Activated T-cell treated with anti-CD3 and anti-CD28 coated beads for 48 hours (primary cell): ENCODE data around the gene ATXN10.

Experiments
- DNase-seq: peaks from one replicate; pipeline ENCODE4 v3.0.0-alpha.2; 2020; ENCODE audit warnings: low read depth

Gene ATXN10

GRCh38 chr22:45878901-45879551 lies 207.4 kb downstream of the ATXN10 start:
- no peak for DNase-seq

GRCh38 chr22:45879552-45879949 lies 207.9 kb downstream of the ATXN10 start:
- no peak for DNase-seq

- no peak for DNase-seq
Observed at GRCh38 chr22:45880091-45880715, 208.6 kb downstream of the ATXN10 start.

- no peak for DNase-seq
Observed at GRCh38 chr22:45880716-45881523, 209.3 kb downstream of the ATXN10 start.

GRCh38 chr22:45881524-45881875 lies 209.9 kb downstream of the ATXN10 start:
- no peak for DNase-seq

GRCh38 chr22:45882881-45883810 lies 211.5 kb downstream of the ATXN10 start:
- no peak for DNase-seq

GRCh38 chr22:45883811-45884170 lies 212.2 kb downstream of the ATXN10 start:
- DNase-seq: no peak

- DNase-seq: no peak
Observed at GRCh38 chr22:45884201-45885062, 212.8 kb downstream of the ATXN10 start.

- DNase-seq: no peak
Observed at GRCh38 chr22:45885171-45885840, 213.7 kb downstream of the ATXN10 start.

GRCh38 chr22:45885941-45886395 lies 214.3 kb downstream of the ATXN10 start:
- no peak for DNase-seq

GRCh38 chr22:45886540-45886939 lies 214.9 kb downstream of the ATXN10 start:
- DNase-seq: no peak

GRCh38 chr22:45887202-45888131 lies 215.8 kb downstream of the ATXN10 start:
- DNase-seq: no peak

- DNase-seq: no peak
Observed at GRCh38 chr22:45888221-45889092, 216.8 kb downstream of the ATXN10 start.

- no peak for DNase-seq
Observed at GRCh38 chr22:45889093-45889538, 217.5 kb downstream of the ATXN10 start.

- DNase-seq: no peak
Observed at GRCh38 chr22:45889539-45890350, 218.1 kb downstream of the ATXN10 start.

- no peak for DNase-seq
Observed at GRCh38 chr22:45890351-45890635, 218.7 kb downstream of the ATXN10 start.

- DNase-seq: no peak
Observed at GRCh38 chr22:45891021-45891421, 219.4 kb downstream of the ATXN10 start.
